GM19240 (cell line): ENCODE results near the gene COPZ1.

Source experiments
- DNase-seq: peaks from one replicate; pipeline ENCODE4 v3.0.0; 2011; ENCODE audit warnings: low spot score; ENCODE audit not compliant: insufficient read length

COPZ1 gene

DNA sequence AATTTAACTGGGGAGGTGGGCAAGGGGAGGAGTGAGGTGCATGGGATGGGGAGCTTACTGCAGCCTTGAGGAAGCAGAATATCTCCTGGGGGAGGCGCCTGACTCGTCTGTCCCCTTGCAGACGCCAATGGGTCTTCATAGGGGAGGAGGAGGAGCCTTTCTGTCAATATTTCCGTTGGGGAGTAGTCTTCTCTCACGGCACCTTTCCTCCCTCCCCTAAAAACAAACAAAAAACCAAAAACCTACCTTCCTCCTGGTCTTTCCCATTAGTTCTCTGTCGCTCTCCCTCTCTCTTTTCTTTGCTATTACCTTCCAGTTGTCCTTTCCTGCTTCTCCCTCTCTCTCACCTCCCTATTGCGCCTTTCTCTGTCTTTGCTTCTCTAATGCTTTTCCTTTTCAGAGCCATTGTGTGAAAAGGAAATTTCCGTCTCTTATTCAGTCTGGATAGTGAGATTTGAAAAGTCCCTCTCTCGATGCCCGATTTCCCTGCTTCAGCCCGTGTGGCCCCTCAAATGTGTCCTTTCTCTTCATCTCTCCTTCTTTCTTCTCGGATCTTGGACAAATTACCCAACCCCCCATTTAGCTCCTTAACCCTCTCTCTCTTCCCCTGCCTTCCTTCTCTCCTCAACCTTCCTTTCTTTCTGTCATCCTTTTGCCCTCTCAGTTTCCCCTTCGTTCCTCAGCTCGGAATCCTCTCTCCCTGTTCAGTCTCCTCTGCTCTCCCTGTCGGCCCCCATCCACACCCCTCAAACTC lies 33.4 kb downstream of the COPZ1 start:
- DNase-seq = peak; percentile 64

DNA sequence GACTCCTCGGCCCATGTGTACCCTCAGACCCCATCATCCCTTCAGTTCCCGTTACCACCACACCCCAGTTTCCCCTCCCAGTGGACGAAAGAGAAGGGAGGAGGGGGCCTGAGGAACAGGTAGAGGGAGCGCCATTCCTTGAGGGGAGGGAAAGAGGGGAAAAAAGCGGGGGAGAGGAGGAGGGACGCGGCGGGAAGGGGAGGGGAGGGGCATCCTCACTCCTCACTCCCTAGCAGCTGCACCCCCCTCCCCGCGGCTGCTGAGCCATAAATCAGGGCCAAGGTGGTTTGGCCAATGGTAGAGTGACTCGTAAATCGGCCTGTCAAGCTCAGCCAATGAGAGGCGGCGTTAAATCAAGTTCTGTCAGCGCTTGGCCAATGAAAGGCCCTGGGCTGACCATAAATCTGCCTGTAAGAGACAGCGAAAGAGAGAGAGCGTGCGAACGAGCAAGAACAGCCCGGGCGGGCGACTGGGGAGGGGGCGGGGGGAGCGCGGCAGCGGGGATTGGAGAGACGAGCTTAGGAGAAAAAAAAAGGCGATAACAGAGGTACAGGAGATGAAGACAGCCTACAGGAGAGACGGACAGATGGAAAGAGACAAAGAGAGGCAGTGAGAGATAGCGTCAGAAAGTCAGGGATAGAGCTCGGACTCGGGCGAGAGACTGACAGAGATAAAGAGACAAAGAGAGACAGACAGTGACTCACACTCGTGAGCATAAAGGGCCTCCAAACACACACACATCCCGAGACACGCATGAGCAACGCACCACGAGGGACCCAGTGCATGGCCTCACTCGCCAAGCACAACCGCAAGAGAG lies 34.2 kb downstream of the COPZ1 start:
- peak; percentile 96 for DNase-seq

DNA sequence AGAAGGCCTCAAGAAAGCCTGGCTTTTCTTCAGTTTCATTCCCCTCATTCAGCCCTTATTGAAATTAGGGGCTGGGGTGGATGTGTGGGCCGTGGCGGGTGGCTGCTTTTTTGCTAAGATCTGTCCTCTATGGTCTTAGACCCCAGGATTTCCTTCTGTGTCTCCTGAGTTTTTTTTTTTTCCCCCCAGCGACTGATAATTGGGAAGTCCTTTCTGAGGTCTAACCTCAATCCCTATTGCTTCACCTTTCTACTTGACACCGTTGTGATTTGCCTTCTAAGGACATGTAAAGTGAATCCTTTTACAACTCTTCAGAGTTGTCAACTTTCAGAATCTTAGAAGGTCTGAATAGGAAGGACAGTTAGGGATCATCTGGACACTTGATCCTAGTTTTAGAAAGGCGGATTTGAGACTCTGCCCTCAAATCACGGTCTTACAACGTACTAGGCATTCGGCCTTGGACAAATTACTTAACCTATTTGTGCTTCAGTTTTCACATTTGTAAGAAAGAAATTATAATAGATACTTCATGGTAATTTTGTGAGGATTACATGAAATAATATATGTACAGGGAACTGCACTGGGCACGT lies 34.9 kb downstream of the COPZ1 start:
- DNase-seq = no peak

DNA sequence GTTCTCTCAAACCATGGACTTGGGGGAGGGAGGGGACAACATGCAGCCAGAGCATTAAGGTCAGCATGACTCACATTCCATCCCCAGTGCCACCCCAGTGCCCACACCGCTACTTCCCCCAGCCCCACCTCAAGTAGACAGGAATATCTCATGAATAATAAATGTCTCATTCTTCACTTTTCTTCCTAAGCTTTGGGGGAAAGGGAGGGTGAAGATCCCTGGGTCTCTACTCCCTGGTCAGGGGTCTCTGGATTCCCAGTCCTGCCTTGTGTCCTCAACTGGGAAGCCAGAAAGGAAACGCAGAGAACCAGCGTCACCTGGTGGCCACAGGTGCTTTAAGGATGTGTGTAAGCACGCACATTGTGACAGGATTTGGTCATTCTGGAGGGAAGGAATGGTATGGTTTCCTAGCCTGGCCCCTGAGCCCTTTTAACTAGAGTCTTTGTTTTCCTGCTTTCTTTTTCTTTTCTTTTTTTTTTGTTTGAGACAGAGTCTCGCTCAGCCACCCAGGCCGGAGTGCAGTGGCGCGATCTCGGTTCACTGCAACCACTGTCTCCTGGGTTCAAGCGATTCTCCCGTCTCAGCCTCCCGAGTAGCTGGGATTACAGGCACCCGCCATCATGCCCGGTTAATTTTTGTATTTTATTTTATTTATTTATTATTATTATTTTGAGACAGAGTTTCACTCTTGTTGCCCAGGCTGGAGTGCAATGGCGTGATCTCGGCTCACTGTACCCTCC lies 36.0 kb downstream of the COPZ1 start:
- DNase-seq = no peak

DNA sequence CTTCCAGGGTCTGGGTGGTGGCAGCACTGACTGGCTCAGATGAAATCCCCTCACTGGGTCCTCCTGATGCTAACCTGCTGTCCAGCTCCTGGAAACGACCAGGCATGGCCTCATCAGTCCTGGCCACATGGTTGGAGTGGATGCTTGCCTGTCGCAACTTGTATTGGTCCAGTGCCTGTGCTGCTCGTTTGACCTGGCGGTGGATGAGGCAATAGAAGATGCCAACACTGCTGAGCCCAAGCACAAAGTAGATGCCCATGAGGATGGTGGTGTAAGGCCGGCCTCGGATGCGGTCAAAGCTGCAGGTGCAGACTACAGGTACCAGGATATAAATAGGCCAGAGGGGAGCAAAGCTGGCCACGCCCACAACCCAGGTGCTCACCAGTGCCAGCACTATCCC lies 38.1 kb downstream of the COPZ1 start:
- DNase-seq = no peak

DNA sequence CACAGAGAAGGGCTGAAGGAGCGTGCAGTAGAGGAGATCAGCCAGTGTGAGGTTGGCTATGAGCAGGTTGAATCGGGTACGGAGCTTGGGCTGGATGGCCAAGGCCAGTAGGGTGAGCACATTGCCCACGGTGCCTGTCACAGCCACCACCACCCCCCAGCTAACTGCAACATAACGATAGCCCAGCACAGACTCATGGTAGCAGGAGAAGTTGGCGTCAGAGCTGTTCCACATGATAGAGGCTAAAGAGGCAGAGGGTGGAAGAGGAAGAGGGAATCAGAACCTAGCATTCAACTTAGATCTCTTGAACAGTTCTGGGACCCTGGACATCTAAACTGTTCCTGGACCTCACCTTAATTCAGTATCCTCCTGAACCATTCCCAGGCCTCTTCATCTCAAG lies 38.7 kb downstream of the COPZ1 start:
- DNase-seq = no peak

DNA sequence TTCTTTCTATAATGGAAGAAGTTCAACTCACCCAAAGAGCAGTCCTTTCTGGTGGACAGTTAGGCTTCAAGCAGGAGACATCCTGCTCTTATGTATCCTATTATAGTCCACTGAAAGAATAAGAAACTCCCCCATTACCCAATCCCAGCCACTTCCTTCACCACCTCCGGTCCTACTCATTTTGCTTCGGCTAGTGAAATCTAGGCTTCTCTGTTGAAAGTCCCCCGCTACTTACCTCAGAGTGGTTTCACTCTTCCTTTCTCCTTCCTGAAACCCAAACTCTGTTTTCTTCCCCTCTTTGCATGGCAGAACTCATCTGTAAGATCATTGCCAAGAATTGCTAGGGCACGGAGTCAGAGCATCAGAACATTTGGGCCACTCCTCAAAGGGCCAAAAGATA lies 39.5 kb downstream of the COPZ1 start, which contains the start of gene GPR84:
Gene GPR84, minus strand, starts transcription at position 74 of the 400 bp plus-strand sequence. CDS start 635 bp downstream, outside the sequence.
- no peak for DNase-seq

DNA sequence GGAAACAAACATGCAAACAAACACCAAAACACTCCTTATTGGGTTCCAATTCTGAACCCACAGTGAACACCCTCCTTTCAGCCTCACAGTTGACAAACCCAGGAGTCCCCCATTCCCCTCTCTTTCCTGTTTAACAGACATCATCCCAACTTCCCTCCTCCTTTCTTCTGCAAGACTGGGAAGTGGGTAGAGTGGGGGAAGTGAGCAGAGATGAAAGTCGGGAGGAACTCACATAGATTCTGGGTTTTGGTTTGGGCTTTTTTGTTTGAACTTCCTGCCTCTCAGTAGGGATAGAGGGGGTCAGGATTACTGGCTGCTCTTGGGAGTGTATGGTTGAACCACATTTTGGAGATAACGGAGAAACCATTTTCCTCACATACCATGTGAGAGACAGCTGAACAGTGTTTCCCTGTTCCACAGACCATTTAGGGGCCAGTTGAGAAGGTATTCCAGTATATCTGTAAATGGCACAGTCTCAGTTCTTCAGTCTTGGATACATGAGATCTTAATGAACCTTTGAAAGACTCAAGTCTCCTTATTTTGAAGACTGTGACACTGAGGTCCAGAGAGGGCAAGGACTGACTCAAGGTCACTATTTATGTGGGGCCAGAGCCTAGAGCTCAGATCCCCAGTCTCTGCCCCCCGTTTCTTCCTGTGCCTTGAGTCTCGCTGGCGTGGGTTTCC lies 43.2 kb downstream of the COPZ1 start:
- DNase-seq = no peak

DNA sequence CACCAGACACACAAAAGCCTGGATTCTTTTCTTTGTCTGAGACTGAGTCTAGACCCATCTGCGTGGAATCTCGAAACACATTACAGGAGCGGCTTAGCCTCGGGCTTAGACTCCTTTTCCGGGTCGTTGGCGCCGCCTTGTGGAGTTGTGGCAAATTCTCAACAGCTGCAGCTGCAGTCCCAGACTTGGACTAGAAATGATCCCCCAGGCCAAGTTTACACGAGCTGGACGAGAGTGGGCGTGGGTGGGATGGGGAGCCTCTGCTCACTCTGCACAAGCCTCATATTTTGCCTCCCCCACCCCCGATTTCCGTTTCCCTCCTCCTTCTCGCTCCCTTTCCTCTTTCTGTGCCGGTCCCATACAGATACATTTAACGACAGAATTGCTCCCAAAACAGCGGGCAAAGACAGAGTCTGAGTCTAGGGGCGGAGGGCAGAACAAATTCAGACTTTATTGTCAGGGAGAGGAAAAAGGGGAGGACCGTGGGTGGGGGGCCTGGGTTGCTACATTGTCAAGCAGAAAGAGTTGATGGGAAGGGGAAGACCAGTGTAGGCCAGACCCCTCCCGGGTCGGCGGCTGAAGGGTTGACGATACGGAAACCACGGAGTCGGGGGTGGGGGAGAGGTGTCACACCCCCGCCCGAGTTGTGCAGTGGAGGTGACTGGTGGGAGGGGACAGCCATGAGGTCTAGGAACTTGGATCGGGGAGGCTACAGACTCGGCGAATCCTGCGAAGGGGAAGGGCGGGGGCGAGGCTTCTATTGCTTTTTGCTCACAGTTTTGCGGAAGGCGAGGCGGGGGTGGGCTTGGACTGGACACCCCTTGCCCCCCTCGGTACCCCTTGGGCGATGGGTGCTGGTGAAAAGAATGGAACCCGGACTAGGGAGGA lies 44.0 kb downstream of the COPZ1 start:
- peak; percentile 64 for DNase-seq

DNA sequence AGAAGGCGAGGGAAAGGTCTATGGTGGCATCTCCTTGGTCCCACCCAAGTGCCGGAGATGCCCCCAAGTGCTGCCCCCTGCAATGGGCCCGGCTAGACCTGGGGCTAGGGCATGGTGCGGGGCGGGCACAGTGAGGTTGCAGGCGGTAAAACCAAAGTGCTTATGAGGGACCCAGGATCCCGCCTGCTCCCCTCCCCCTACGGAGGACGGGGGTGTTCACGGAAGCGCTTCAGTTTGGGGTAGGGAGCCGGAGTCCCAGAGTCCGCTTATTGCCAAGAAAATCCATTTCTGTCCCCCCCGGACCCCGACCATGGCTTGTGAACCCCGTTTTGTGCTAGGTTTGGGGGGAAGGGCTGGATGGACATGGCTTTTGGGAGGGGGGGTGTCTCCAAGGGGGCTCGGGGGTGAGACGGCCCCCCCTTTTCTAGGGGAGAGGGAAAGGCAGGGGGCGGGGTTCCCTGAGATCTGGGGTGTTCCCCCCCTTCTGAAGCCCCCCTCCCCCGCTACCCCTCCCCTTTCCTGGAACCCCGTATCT lies 44.7 kb downstream of the COPZ1 start:
- no peak for DNase-seq

DNA sequence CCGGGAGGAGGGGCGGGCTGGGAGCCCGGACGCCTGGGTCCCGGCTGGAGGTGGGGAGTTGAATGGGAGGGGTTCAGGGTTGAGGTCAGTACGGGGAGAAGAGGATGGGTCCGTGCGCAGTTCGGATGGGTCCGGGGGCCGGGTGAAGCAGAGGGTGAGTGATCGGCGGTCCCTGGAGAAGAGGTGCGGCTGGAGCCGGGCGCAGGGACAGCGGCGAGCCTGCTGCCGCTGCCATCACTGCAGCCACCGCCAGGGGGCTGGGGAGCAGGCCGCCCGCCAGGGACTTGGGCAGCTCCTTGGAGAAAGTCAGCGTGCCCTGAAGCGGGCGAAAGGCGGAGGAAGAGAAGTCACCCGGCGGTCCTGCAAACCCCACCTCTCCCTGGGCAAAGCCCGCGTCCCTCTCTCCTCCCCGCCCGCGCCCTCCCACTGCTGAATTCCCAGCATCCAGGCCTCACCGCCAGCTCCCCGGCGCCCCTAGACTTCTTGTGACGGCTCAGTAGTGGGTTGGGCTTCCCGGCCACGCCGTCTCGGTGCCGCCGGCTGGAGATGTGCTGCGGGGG lies 45.3 kb downstream of the COPZ1 start:
- no peak for DNase-seq

DNA sequence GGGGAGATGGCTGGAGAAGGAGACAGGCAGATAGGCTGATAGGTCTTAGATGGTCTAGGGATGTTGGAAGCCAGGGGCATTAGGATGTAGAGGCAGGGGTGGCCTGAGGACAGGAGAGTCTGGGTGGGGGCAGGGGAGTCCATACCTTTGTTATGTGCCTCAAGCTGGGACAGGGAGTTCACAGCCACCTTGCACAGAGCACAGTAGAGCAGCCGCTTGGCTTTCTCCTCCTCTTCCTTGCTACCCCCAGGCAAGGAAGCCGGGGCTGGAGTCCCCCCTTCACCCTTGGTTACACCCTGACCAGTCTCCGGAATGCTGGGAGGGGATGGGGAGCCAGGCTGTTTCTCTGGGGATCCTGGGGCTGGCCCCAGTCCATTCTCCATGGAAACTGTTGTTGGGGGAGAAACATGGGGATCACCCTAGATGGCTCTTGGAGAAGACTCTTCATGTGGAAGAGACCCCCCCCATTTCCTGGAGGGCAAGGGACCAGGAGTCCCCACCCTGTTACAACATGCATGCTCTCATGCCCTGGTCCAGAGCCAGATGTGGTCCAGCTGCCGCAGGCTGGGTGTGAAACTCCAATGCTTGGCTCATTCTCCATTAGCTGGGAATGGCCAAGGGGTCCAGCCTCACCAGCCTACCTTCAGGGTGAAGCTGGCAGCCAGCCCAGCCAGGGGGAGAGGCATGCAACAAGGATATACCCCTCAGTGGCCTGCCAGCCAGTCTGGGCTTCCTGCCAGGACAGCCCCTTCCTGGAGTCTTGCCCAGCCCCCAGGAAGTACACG lies 46.6 kb downstream of the COPZ1 start:
- DNase-seq = no peak

DNA sequence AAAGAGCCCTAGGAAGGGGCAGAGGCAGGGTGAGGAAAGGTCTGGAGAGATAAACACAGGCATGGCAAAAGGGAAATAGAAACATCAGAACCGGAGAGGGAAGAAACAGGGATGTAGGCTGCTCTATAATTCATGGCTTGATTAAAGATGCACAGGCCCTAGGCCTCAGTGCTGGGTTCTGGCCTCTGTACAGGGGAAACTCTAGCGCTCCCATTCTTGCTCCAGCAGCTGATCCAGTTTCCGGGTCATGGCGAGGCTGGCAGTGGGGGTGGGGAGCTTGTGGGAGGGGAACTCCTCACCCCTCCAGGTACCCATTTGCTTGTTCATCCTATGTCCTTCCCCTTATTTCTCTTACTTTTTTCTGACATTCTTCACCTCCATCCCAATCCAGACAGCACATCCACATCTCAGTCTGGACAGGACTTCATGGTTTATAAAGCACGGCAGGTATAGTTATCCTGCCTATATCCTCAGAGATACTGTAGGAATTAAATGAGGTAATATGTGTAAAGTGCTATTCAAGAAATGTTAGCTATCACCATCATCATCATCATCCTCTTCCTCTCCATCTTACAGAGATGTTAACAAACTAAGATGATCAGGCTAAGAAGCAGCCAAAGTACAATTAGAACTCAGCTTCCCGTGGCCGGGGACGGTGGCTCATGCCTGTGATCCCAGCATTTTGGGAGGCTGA lies 47.3 kb downstream of the COPZ1 start:
- no peak for DNase-seq

DNA sequence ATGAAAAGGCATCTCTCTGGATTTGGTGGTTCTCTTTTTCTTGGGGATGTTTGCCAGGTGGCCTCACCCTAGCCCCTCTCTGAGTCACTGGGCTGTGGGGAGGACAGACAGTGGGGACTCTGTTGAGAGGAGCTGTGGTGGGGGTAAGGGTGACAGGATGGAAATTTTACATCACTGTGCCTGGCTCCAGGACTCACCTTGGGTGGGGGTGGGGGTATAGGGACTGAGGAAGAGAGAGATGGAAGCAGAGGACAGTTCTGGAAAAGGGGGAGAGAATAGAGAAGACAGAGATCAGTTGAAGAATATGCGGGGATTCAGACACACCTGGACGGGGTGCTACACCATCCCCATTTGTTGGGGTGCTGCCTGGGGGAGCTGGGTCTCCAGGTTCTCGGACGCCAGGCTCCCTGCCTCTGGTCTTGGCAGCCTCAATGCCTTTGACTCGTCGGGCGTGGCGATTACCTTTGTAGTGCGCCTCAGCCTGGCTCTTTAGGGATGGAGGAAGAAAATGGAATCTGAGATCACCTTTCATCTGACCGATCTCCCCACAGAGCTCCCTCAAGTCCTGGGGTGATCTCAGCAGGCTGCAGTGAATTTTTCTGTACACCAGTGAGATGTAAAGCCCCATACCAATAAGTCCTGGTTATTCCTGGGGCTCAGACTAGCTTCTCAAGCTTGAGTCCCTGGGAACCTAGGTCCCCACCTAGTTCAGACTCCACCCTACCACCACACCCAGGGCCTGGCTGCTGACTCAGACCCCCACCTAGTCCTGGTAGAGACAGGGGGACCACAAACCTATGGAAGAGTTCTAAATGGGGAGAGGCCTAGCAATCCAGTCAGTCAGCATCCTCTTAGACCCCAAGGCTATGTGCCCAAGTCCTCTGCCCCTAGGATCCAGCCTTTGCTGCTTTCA lies 49.0 kb downstream of the COPZ1 start:
- no peak for DNase-seq

DNA sequence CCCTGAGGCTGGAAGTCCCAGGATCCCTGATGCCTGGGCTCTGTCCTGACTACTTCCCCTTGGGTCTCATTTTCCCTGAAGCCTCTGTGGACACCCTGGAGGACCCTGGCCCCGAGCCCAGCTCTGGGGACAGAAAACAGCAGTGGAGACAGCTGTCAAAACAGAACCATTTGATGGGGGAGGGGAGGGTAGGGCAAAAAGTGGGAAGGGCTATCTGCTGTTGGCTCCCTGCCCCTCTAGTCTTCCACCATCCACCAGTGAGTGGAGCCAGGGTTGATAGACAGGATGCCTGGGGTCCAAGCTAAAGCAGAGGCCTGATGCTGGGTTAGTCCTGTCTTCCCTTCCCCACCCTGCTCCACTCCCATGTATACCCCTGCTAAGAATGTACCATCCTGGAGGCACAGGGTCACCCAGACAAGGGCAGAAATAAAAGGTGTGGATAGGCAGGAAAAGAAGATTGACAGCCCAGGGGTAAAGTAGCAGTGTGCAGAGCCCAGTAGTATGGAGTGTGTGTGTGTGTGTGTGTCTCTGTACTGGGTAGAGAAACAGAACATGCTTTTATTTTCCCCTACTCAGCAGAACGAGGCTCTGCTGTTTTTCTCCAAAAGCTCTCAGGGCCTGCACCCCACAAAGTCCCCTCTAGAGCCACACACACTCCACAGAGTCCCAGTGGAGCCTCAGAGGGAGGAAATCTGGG lies 49.8 kb downstream of the COPZ1 start:
- DNase-seq = no peak

DNA sequence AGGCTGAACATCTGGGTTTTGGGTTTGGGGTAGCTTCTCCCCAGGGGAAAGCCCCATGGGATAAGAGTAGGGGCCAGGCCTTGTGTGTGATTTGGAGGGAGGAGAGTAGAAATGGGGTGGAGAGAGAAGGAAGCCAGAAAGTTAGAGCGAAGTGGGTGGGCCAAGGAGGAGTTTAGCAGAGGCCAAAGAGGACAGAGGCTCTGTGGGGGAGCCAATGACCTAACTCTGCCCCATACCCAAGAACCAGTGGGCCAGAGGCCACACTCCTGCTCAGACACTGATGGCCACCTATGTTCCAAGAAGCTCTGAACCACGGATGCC lies 50.3 kb downstream of the COPZ1 start:
- DNase-seq = no peak

DNA sequence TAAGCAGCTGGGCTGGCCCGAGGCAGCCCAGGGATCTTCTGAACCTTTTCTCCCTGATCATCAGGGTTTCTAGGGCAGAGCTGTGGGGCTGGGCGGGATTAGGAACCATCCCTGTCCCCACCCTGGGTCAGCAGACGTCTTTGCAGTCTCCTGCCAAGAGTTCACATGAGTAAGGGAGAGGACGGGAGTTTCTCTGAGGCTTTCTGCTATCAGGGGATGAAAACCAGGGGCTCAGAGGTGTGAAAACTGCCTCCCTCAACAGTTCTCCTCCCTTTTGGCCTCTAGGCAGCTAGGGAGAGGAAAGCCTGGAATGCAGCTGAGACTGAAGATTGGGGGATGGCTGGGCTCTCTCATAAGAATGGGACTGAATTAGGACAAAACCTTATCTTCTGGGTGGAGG lies 51.7 kb downstream of the COPZ1 start:
- DNase-seq = no peak
